HG03342 (cell line): Measurements from ENCODE around the gene IL1R2.

Experiments used
- ATAC-seq: cut with Tn5 transposase; IDR thresholded peaks from one replicate; pipeline ENCODE4 v1.9.1; 2021; ENCODE audit warnings: mild to moderate bottlenecking, moderate library complexity; ENCODE audit not compliant: unreplicated experiment

Gene IL1R2

GRCh38 chr2:102076512-102076911 is 84.8 kb downstream of the IL1R2 start:
- no peak for ATAC-seq
